MCF 10A (cell line): ENCODE data around the gene KNSTRN. TPM values are rescaled to one million over a fixed set of nuclear protein-coding genes. Genes with fewer than 3 reads are reported as not detected.

Experiments used
- BruUV-seq: library from RNA; stranded (reverse); fragments of 400-500 nt; replicated peaks from 2 replicates; lab custom pipeline; 2021; lab: Mats Ljungman, UMichigan
- CTCF ChIA-PET: fragments of 300-600 bp; sonication (Branson Sonifier 250); formaldehyde crosslinking; extraction: SDS; loops from one replicate; lab custom pipeline; 2021; ENCODE audit warnings: antibody characterized with exemption, inconsistent platforms; lab: Yijun Ruan, JAX
- POLR2A ChIA-PET: fragments of 300-600, 350-650 bp; sonication (Branson Sonifier 250); formaldehyde crosslinking; extraction: SDS; loops from one replicate; lab custom pipeline; 2020; ENCODE audit warnings: antibody characterized with exemption, inconsistent platforms; lab: Yijun Ruan, JAX
- DNase-seq: peaks from one replicate; pipeline ENCODE4 v3.0.0-alpha.2; 2018; ENCODE audit not compliant: unreplicated experiment
- H3K27ac Mint-ChIP-seq: one replicate; pipeline ENCODE4 v1.8.0; 2022; ENCODE audit warnings: mild to moderate bottlenecking, low read depth, mixed read lengths; ENCODE audit not compliant: unreplicated experiment
- H3K27me3 Mint-ChIP-seq: one replicate; pipeline ENCODE4 v1.8.0; 2022; ENCODE audit warnings: mixed read lengths; ENCODE audit not compliant: insufficient read depth, unreplicated experiment
- H3K36me3 Mint-ChIP-seq: one replicate; pipeline ENCODE4 v1.8.0; 2022; ENCODE audit warnings: mild to moderate bottlenecking, moderate library complexity, mixed read lengths; ENCODE audit not compliant: insufficient read depth, unreplicated experiment
- H3K4me1 Mint-ChIP-seq: one replicate; pipeline ENCODE4 v1.8.0; 2022; ENCODE audit warnings: mixed read lengths; ENCODE audit not compliant: insufficient read depth, unreplicated experiment
- H3K4me3 Mint-ChIP-seq: one replicate; pipeline ENCODE4 v1.8.0; 2022; ENCODE audit warnings: mild to moderate bottlenecking, moderate library complexity, mixed read lengths; ENCODE audit not compliant: unreplicated experiment
- H3K9me3 Mint-ChIP-seq: one replicate; pipeline ENCODE4 v1.8.0; 2022; ENCODE audit warnings: mixed read lengths; ENCODE audit not compliant: unreplicated experiment
- CTCF ChIP-seq: fragments of 200-600 bp; IDR thresholded peaks from one replicate; pipeline ENCODE4 v1.8.0; 2022; ENCODE audit warnings: antibody characterized with exemption, mild to moderate bottlenecking; ENCODE audit not compliant: unreplicated experiment
- intact Hi-C: fragments of 100-400 bp; cut with micrococcal nuclease; formaldehyde crosslinking; loops from 2 replicates; pipeline ENCODE4 v1.14.1; 2022
- total RNA-seq: library from RNA; stranded (reverse); gene quantifications from 2 replicates; pipeline ENCODE4 v1.2.3, GENCODE V29; 2022

KNSTRN gene
- total RNA-seq, 1 experiment from 2014 or later, result 47.4 TPM

- intact Hi-C loops, result loop anchor here (1.0 kb wide), 2 partner anchors 24 to 78 kb away; no protein-coding TSS in a partner anchor
- H3K4me3 Mint-ChIP-seq, result no peak overlapping the region
- no peaks in the 10 kb centered on the region for H3K9me3 Mint-ChIP-seq
- H3K27me3 Mint-ChIP-seq, result no peaks in the 10 kb centered on the region
- no TSS peak for BruUV-seq
- no peaks in the 10 kb centered on the region for H3K36me3 Mint-ChIP-seq
- DNase-seq, result peak; percentile 73
- TF ChIP-seq CTCF, result peak; percentile 83
- H3K27ac Mint-ChIP-seq, result no peak overlapping the region
- CTCF ChIA-PET, result interaction anchor here (0.6 to 12.1 kb wide), 38 partner anchors 8 to 1639 kb away, joined by 3 to 179 read pairs (median 4); partner anchors contain the start of genes DISP2, INAFM2, IVD and KNSTRN
- H3K4me1 Mint-ChIP-seq, result peaks cover 40% of the 10 kb centered on the region
- POLR2A ChIA-PET, result interaction anchor here (0.6 to 2.8 kb wide), 6 partner anchors 9 to 161 kb away, joined by 3 to 12 read pairs (median 4); partner anchors contain the start of genes IVD and KNSTRN
Observed at GRCh38 chr15:40344631-40345120, 37.8 kb upstream of the KNSTRN start.

GRCh38 chr15:40345225-40345866 is 37.2 kb upstream of the KNSTRN start:
- DNase-seq, result no peak
- intact Hi-C loops, result no loop called here
- no peak overlapping the region for H3K4me3 Mint-ChIP-seq

GRCh38 chr15:40345867-40346578 is 36.5 kb upstream of the KNSTRN start:
- no peak overlapping the region for H3K27ac Mint-ChIP-seq
- CTCF ChIA-PET, result interaction anchor here (0.7 to 7.6 kb wide), 7 partner anchors 18 to 76 kb away, joined by 3 to 112 read pairs (median 6); partner anchors contain the start of gene INAFM2
- TF ChIP-seq CTCF, result no peak
- no peak for DNase-seq
- H3K4me1 Mint-ChIP-seq, result peaks cover 34% of the 10 kb centered on the region
- intact Hi-C loops, result no loop called here
- H3K36me3 Mint-ChIP-seq, result no peaks in the 10 kb centered on the region
- no peaks in the 10 kb centered on the region for H3K27me3 Mint-ChIP-seq
- no TSS peak for BruUV-seq
- no peak overlapping the region for H3K4me3 Mint-ChIP-seq
- no peaks in the 10 kb centered on the region for H3K9me3 Mint-ChIP-seq
- POLR2A ChIA-PET, result interaction anchor here (0.6 kb wide), 1 partner anchor 287 kb away, joined by 3 read pairs; no protein-coding TSS in a partner anchor

More at GRCh38 chr15:40345225-40345866, 37.2 kb upstream of the KNSTRN start:
- Mint-ChIP-seq H3K36me3 (no peaks in the 10 kb centered on the region), H3K27ac (no peak overlapping the region), H3K27me3 (no peaks in the 10 kb centered on the region), H3K4me1 (peaks cover 36% of the 10 kb centered on the region), H3K9me3 (no peaks in the 10 kb centered on the region)
- POLR2A ChIA-PET, result interaction anchor here (2.2 to 2.8 kb wide), 2 partner anchors 10 to 60 kb away, joined by 5 to 12 read pairs; partner anchors contain the start of gene IVD
- no peak for TF ChIP-seq CTCF
- CTCF ChIA-PET, result interaction anchor here (0.6 to 12.1 kb wide), 29 partner anchors 7 to 1639 kb away, joined by 3 to 179 read pairs (median 4); partner anchors contain the start of genes DISP2, INAFM2, IVD and KNSTRN
- no TSS peak for BruUV-seq
